Measurements from ENCODE around the gene PRCC.

The PRCC gene

GRCh38 chr1:156748670-156749418 lies 18.5 kb upstream of the PRCC start:
- DNase-seq (ENCODE audit: insufficient read length, low spot score) (no peak), FAIRE-seq (no peak)
- TF ChIP-seq POLR2A (IDR thresholded peaks at IDR 0.05; ENCODE audit: low read depth, low read length) (peak; percentile 36; the same call in 1 of the 2 replicates), POU2F2 (IDR thresholded peaks at IDR 0.05; ENCODE audit: low read depth, low read length) (no peak), PAX5 (IDR thresholded peaks at IDR 0.05; ENCODE audit: insufficient read depth, low read length, severe bottlenecking) (peak; percentile 15), SPI1 (IDR thresholded peaks at IDR 0.05; ENCODE audit: low read depth, low read length) (peak; percentile 37; the same call in 1 of the 2 replicates), TAF1 (IDR thresholded peaks at IDR 0.05; ENCODE audit: low read depth, low read length) (peak; percentile 60; the same call in 1 of the 2 replicates), POLR2AphosphoS5 (IDR thresholded peaks at IDR 0.05; ENCODE audit: low read depth, low read length) (no peak; the same call in 1 of the 2 replicates)

DNA sequence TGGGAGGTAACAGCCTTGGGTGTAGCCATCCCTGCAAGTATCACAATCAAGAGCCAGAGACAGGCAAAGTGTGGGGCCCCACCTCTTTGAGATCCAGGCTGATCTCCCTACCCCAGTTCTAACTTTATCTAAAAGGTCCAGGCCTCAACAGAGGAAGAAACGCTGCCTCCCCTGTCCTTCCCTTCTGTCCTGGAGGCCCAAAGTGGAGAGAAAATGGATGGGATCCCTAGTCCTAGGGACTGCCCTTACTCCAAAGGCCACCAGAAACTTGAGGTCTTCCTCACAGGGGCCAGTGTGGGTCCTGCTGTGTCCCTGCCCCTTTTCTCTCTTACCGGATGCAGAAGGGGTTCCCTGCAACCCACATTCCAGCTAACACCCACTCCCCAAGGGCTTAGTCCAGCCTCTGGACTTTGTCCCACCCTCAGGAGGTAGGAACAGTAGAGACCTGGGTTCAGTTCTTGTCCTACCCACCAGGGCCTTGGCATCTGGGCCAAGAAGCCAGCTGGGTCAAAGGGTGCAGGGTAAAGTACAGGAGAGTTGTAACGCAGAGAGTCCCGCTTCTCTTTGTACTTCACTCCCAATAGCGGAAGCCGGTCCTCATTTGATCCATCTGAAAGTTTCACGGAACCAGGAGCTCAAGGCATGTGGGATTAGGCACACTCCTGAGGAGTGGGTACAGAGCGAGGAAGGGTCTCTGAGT lies 17.8 kb upstream of the PRCC start:
- DNase-seq (ENCODE audit: insufficient read length, low spot score) (no peak), FAIRE-seq (no peak)
- no peak for TF ChIP-seq POLR2A (IDR thresholded peaks at IDR 0.05; ENCODE audit: low read depth, low read length)
- TF ChIP-seq POLR2AphosphoS5 (IDR thresholded peaks at IDR 0.05; ENCODE audit: low read depth, low read length) = 0 out of 2 replicates have a peak, but pooled peaks have one; percentile 13
- no peak for TF ChIP-seq TAF1 (IDR thresholded peaks at IDR 0.05; ENCODE audit: low read depth, low read length)
- TF ChIP-seq POU2F2 (IDR thresholded peaks at IDR 0.05; ENCODE audit: low read depth, low read length) = no peak
- no peak for TF ChIP-seq SPI1 (IDR thresholded peaks at IDR 0.05; ENCODE audit: low read depth, low read length)
- TF ChIP-seq PAX5 (IDR thresholded peaks at IDR 0.05; ENCODE audit: insufficient read depth, low read length, severe bottlenecking) = no peak

- FAIRE-seq (no peak), DNase-seq (ENCODE audit: insufficient read length, low spot score) (no peak)
- TF ChIP-seq PAX5 (IDR thresholded peaks at IDR 0.05; ENCODE audit: insufficient read depth, low read length, severe bottlenecking) = no peak
- TF ChIP-seq POU2F2 (IDR thresholded peaks at IDR 0.05; ENCODE audit: low read depth, low read length) = no peak
- no peak for TF ChIP-seq POLR2AphosphoS5 (IDR thresholded peaks at IDR 0.05; ENCODE audit: low read depth, low read length)
- TF ChIP-seq SPI1 (IDR thresholded peaks at IDR 0.05; ENCODE audit: low read depth, low read length) = no peak
- TF ChIP-seq POLR2A (IDR thresholded peaks at IDR 0.05; ENCODE audit: low read depth, low read length) = no peak
- no peak for TF ChIP-seq TAF1 (IDR thresholded peaks at IDR 0.05; ENCODE audit: low read depth, low read length)
These were observed 17.1 kb upstream of the PRCC start for GRCh38 chr1:156750191-156750672.

GRCh38 chr1:156750711-156751450 lies 16.5 kb upstream of the PRCC start:
- TF ChIP-seq TAF1 (IDR thresholded peaks at IDR 0.05; ENCODE audit: low read depth, low read length) (0 out of 2 replicates have a peak, but pooled peaks have one; percentile 10), POU2F2 (IDR thresholded peaks at IDR 0.05; ENCODE audit: low read depth, low read length) (0 out of 2 replicates have a peak, but pooled peaks have one; percentile 12), SPI1 (IDR thresholded peaks at IDR 0.05; ENCODE audit: low read depth, low read length) (no peak; the same call in 1 of the 2 replicates)
- DNase-seq (ENCODE audit: insufficient read length, low spot score) (no peak), FAIRE-seq (no peak)

DNA sequence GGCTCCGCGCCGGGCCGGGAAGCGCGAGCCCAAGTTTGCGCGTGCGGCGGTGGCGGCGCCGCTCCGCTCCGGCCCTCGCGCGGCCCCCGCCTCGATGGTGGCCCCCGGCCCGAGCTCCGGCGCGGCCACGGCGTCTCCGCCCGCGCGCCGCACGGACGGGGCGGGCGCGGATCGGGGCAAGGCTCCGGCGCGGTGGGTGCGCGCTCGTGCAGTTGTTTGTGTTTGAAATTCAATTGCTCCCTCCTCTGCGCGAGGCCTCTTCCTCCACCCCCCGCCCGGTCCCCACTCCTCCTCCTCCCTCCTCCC lies 15.9 kb upstream of the PRCC start, which contains the start of gene HDGF:
HDGF (minus strand) TSS at position 225 of the 306 bp plus-strand sequence. CDS start 246 bp downstream, outside the sequence.
- DNase-seq (ENCODE audit: insufficient read length, low spot score) = no peak
- TF ChIP-seq PAX5 (IDR thresholded peaks at IDR 0.05; ENCODE audit: insufficient read depth, low read length, severe bottlenecking) (no peak), POLR2AphosphoS5 (IDR thresholded peaks at IDR 0.05; ENCODE audit: low read depth, low read length) (no peak), SPI1 (IDR thresholded peaks at IDR 0.05; ENCODE audit: low read depth, low read length) (no peak)
- FAIRE-seq = no peak

DNA sequence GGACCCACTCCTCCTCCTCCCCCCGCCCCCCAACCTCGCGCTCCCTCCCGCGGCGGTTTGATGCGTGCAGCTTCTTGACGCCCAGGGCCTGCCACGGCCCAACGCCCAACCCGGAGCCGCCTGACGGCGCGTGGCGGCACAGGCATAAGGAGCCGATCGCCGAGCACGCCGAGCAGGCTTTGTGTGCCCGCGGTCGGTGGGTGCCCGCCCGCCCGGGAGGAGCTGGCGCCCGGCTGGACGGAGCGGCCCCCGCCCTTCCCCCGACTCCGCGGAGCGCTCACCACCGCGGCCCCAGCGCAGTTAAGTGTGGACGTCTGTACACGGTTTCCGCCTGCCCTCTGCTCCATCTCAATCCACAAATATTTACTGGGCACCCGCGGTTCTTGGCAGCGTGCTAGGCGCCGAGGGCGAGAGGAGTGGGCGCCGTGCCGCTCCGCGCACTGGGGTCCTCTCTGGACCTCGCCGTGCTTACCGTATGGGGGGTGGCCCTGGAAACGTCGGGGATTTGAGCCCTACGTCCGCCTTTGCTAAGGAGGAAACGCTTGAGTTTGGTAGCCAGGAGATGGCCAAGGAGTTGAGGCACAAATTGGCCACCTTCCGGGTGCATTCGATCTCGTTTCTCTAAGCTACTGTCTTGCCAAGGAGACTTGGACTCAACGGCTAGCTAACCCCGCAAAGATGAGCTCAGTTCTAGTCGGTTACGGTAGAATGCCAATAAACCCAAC lies 15.4 kb upstream of the PRCC start:
- peak; percentile 93 for DNase-seq (ENCODE audit: insufficient read length, low spot score)
- TF ChIP-seq POLR2A (IDR thresholded peaks at IDR 0.05; ENCODE audit: low read depth, low read length) (no peak), PAX5 (IDR thresholded peaks at IDR 0.05; ENCODE audit: insufficient read depth, low read length, severe bottlenecking) (peak; percentile 65), TAF1 (IDR thresholded peaks at IDR 0.05; ENCODE audit: low read depth, low read length) (peak; percentile 49; the same call in 1 of the 2 replicates), SPI1 (IDR thresholded peaks at IDR 0.05; ENCODE audit: low read depth, low read length) (no peak)
- peak; percentile 5 for FAIRE-seq

DNA sequence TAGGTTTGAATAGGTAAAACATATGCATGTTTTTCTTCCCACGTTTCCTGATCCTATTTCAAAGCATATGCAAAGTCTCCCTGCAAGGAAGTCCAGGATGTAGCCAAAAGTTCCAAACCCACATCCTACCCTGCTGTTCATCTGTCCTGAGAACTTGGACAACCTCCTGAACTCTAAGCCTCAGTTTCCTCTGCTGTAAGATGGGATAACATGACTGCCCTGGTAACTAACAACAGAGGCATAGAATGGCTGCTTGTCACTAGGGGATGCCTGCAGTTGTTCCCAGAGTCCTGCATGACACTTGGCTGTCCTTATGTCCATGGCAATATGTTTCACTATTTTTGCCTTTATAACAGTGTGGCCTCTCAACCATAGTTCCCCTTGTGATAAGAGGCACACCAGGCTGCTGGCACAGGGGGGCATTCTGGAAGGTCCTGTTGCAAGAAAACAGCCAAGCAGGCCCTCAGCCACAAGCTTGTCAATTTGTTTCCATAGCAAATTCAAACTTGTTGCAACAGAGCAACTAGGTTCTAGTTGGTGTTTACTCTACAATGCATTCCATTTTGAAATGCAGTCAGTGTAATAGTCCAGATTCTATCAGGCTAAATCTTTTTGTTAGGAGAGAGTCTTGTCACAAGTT lies 14.4 kb upstream of the PRCC start:
- DNase-seq (ENCODE audit: insufficient read length, low spot score) (no peak), FAIRE-seq (no peak)
- TF ChIP-seq TAF1 (IDR thresholded peaks at IDR 0.05; ENCODE audit: low read depth, low read length) = no peak
- no peak for TF ChIP-seq POLR2AphosphoS5 (IDR thresholded peaks at IDR 0.05; ENCODE audit: low read depth, low read length)
- TF ChIP-seq POU2F2 (IDR thresholded peaks at IDR 0.05; ENCODE audit: low read depth, low read length) = no peak
- TF ChIP-seq PAX5 (IDR thresholded peaks at IDR 0.05; ENCODE audit: insufficient read depth, low read length, severe bottlenecking) = no peak

DNA sequence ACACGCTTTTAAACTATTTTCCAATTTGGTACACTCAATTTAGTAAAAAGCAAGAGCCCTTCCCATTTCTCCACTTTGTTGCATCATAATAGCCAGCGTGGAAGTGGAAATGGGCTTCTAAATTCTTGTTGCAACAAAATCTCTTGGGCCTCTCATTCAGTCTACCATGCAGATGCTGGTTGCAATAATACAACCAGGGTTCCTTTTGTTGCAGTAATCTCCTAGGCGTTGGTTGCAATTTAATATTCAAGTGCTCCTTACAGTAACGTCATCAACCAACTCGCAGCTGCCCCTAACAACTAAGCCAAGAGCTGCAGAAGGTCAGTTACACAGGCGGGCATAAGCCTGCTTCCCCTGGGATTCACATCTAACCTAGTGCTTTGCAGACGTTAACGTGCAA lies 13.1 kb upstream of the PRCC start:
- FAIRE-seq (no peak), DNase-seq (ENCODE audit: insufficient read length, low spot score) (no peak)
- TF ChIP-seq TAF1 (IDR thresholded peaks at IDR 0.05; ENCODE audit: low read depth, low read length) = no peak
- TF ChIP-seq SPI1 (IDR thresholded peaks at IDR 0.05; ENCODE audit: low read depth, low read length) = no peak
- TF ChIP-seq POLR2A (IDR thresholded peaks at IDR 0.05; ENCODE audit: low read depth, low read length) = no peak
- TF ChIP-seq POU2F2 (IDR thresholded peaks at IDR 0.05; ENCODE audit: low read depth, low read length) = no peak
- TF ChIP-seq POLR2AphosphoS5 (IDR thresholded peaks at IDR 0.05; ENCODE audit: low read depth, low read length) = no peak
- TF ChIP-seq PAX5 (IDR thresholded peaks at IDR 0.05; ENCODE audit: insufficient read depth, low read length, severe bottlenecking) = no peak
